ENCODE measurements around the gene TRAM2.

DNA sequence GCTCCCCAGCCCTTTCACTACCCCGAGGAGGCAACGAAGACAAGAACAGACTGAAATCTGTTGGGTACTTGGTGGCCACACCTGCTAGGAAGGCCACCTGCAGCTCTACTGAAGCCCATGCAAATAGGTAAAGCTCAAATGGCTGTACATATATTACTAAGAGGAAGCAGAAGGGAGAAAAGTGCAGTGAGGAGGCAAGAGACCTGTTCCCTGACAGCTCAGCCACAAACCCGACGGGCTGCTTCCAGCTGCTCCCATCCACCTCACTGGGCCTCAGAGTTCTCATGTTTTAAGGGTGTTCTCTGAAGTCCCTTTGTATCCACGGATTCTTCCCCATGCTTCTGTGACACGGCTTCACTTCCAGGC is 24.6 kb downstream of the TRAM2 start:
- TF ChIP-seq, protein P1, sequence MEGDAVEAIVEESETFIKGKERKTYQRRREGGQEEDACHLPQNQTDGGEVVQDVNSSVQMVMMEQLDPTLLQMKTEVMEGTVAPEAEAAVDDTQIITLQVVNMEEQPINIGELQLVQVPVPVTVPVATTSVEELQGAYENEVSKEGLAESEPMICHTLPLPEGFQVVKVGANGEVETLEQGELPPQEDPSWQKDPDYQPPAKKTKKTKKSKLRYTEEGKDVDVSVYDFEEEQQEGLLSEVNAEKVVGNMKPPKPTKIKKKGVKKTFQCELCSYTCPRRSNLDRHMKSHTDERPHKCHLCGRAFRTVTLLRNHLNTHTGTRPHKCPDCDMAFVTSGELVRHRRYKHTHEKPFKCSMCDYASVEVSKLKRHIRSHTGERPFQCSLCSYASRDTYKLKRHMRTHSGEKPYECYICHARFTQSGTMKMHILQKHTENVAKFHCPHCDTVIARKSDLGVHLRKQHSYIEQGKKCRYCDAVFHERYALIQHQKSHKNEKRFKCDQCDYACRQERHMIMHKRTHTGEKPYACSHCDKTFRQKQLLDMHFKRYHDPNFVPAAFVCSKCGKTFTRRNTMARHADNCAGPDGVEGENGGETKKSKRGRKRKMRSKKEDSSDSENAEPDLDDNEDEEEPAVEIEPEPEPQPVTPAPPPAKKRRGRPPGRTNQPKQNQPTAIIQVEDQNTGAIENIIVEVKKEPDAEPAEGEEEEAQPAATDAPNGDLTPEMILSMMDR (IDR thresholded peaks at IDR 0.05; ENCODE audit: low read depth, low read length, poor library complexity, severe bottlenecking), result no peak
- TF ChIP-seq EZH2phosphoT487 (IDR thresholded peaks at IDR 0.05; ENCODE audit: borderline replicate concordance, low read length), result no peak
